A549 (cell line): ENCODE measurements around the gene DACT3. TPM values are rescaled to one million over a fixed set of nuclear protein-coding genes. Genes with fewer than 3 reads are reported as not detected.

Experiments used
- ATAC-seq, 2 experiments: fragments of 200-7000 bp in 1 of 2; fragments of >200 bp in 1 of 2; cut with Nextera tagmentation in 1 of 2; cut with Tn5 transposase in 1 of 2; 3 replicates each; pipeline versions ENCODE4 v1.8.0 to v1.9.1; 2018 to 2020; ENCODE audit warnings: mild to moderate bottlenecking in 1 of 2, moderate library complexity in 1 of 2
- CTCF ChIA-PET: fragments of 300-600 bp; sonication (Branson Sonifier 250); formaldehyde crosslinking; extraction: SDS; loops from one replicate; lab custom pipeline; 2021; ENCODE audit warnings: antibody characterized with exemption, inconsistent platforms; lab: Yijun Ruan, JAX
- POLR2A ChIA-PET: fragments of 350-600 bp; formaldehyde crosslinking; extraction: SDS; loops from one replicate; lab custom pipeline; 2021; ENCODE audit warnings: antibody characterized with exemption, inconsistent platforms; lab: Yijun Ruan, JAX
- DNase-seq, 2 experiments: peaks; one replicate each; pipeline versions ENCODE4 v3.0.0 to v3.0.0-alpha.2; 2011 to 2016; ENCODE audit warnings: low read depth in 1 of 2, low spot score in 1 of 2
- FAIRE-seq: peaks from 2 replicates; lab custom pipeline; 2011; peaks lifted over from hg19 to GRCh38; lab: Jason Lieb, UNC
- H3K27ac ChIP-seq, 2 experiments: fragments of >200 bp; sonication (Bioruptor Twin); formaldehyde crosslinking; 3 replicates each; pipeline ENCODE4 v1.5.1; 2016 to 2017
- H3K4me1 ChIP-seq: fragments of >200 bp; sonication (Bioruptor Twin); formaldehyde crosslinking; 3 replicates; pipeline ENCODE4 v1.6.1; 2016
- H3K4me2 ChIP-seq: fragments of >200 bp; sonication (Bioruptor Twin); formaldehyde crosslinking; 3 replicates; pipeline ENCODE4 v1.6.1; 2016
- H3K4me3 ChIP-seq: fragments of >200 bp; sonication (Bioruptor Twin); formaldehyde crosslinking; 3 replicates; pipeline ENCODE4 v1.5.1; 2016
- H3K9me3 ChIP-seq: fragments of >200 bp; sonication (Bioruptor Twin); formaldehyde crosslinking; 3 replicates; pipeline ENCODE4 v1.6.1; 2016
- CBX8 ChIP-seq: fragments of 200-600 bp; sonication (generic); IDR thresholded peaks from 2 replicates; pipeline ENCODE4 v1.6.1; 2016
- CHD4 ChIP-seq: fragments of 200-600 bp; sonication (generic); IDR thresholded peaks from 2 replicates; pipeline ENCODE4 v1.6.1; 2016; ENCODE audit warnings: antibody characterized with exemption, mild to moderate bottlenecking, borderline replicate concordance
- EHF ChIP-seq: fragments of 250-450 bp; sonication (Bioruptor Pico); IDR thresholded peaks from 2 replicates; pipeline ENCODE4 v1.5.0; 2020; ENCODE audit warnings: mild to moderate bottlenecking
- FOSL2 ChIP-seq, 2 experiments: fragments of 450-650 bp in 1 of 2; fragments of >200 bp in 1 of 2; sonication (Bioruptor Twin) in 1 of 2; formaldehyde crosslinking; IDR thresholded peaks; 2 replicates each; pipeline versions ENCODE4 v1.5.0 to v1.6.1; 2016 to 2020; ENCODE audit warnings: mild to moderate bottlenecking in 1 of 2, moderate library complexity in 1 of 2
- HDAC2 ChIP-seq: fragments of 200-600 bp; sonication (generic); IDR thresholded peaks from 2 replicates; pipeline ENCODE4 v1.6.1; 2016
- HEYL ChIP-seq: fragments of 250-450 bp; sonication (Bioruptor Pico); IDR thresholded peaks from 2 replicates; pipeline ENCODE4 v1.8.0; 2021; ENCODE audit warnings: mild to moderate bottlenecking, moderate library complexity
- JUNB ChIP-seq: fragments of >200 bp; sonication (Bioruptor Twin); formaldehyde crosslinking; IDR thresholded peaks from 2 replicates; pipeline ENCODE4 v1.6.1; 2016
- KDM1A ChIP-seq: fragments of 200-600 bp; sonication (generic); IDR thresholded peaks from 2 replicates; pipeline ENCODE4 v1.6.1; 2016; ENCODE audit warnings: low read depth, mild to moderate bottlenecking
- MYC ChIP-seq: IDR thresholded peaks from 2 replicates; pipeline ENCODE4 v1.6.1; 2012; ENCODE audit warnings: mild to moderate bottlenecking, inconsistent platforms, low read length, improper control_type of control experiment, borderline replicate concordance
- NFE2L2 ChIP-seq: fragments of 150-350 bp; conservative IDR thresholded peaks from 2 replicates; pipeline ENCODE4 v1.6.1; 2014; ENCODE audit warnings: low read length
- NR3C1 ChIP-seq: fragments of >200 bp; sonication (Bioruptor Twin); formaldehyde crosslinking; IDR thresholded peaks from 3 replicates; pipeline ENCODE4 v1.6.1; 2017
- POLR2A ChIP-seq: IDR thresholded peaks from 2 replicates; pipeline ENCODE4 v1.6.1; 2012; ENCODE audit warnings: mild to moderate bottlenecking, low read length
- POLR2AphosphoS2 ChIP-seq: conservative IDR thresholded peaks from 2 replicates; pipeline ENCODE4 v1.6.1; 2012; ENCODE audit warnings: low read length, improper control_type of control experiment, inconsistent platforms
- RARB ChIP-seq: fragments of 250-450 bp; sonication (Bioruptor Pico); IDR thresholded peaks from 2 replicates; pipeline ENCODE4 v1.8.0; 2021; ENCODE audit warnings: mild to moderate bottlenecking, moderate library complexity
- RFX5 ChIP-seq: fragments of 450-650 bp; IDR thresholded peaks from 2 replicates; pipeline ENCODE4 v1.7.1; 2014; ENCODE audit warnings: antibody characterized with exemption, mild to moderate bottlenecking, moderate library complexity
- SREBF2 ChIP-seq: fragments of 450-650 bp; IDR thresholded peaks from 2 replicates; pipeline ENCODE4 v1.6.1; 2014; ENCODE audit warnings: mild to moderate bottlenecking, moderate library complexity
- TP53 ChIP-seq: fragments of 250-450 bp; sonication (Bioruptor Pico); IDR thresholded peaks from 2 replicates; pipeline ENCODE4 v1.5.0; 2021; ENCODE audit warnings: mild to moderate bottlenecking, moderate library complexity
- ZC3H11A ChIP-seq: fragments of 450-650 bp; IDR thresholded peaks from 2 replicates; pipeline ENCODE4 v1.6.1; 2014; ENCODE audit warnings: antibody characterized with exemption, mild to moderate bottlenecking
- WGBS: methylation state at CpG from one replicate; pipeline ENCODE4 v1.1.6; 2017; ENCODE audit errors: missing lambda C conversion rate; 5-methylcytosine and 5-hydroxymethylcytosine counted together
- polyA plus RNA-seq, 4 experiments: library from polyadenylated mRNA; depleted of rRNA in 3 of 4; stranded (reverse); fragments of >200 nt; fragmentation: RNase III in 1 of 4; extraction: RNeasy Plus Mini Kit Qiagen cat#74134 plus additional on column Dnase treatment in 1 of 4; gene quantifications; 2 replicates in 3 of 4; 3 replicates in 1 of 4; pipeline ENCODE4 v1.2.3, GENCODE V29; 2011 to 2017
- TF ChIP-seq, protein P1 (sequence below): fragments of >200 bp; sonication (Bioruptor Twin); formaldehyde crosslinking; IDR thresholded peaks from 3 replicates; pipeline ENCODE4 v1.5.1; 2016
- TF ChIP-seq, protein P2 (sequence below): fragments of >200 bp; sonication (Bioruptor Twin); formaldehyde crosslinking; IDR thresholded peaks from 3 replicates; pipeline ENCODE4 v1.6.1; 2016
- TF ChIP-seq, protein P3 (sequence below): fragments of 250-450 bp; sonication (Bioruptor Pico); IDR thresholded peaks from 2 replicates; pipeline ENCODE4 v1.5.0; 2020; ENCODE audit warnings: low read depth, mild to moderate bottlenecking, moderate library complexity
- TF ChIP-seq, protein P4 (sequence below): IDR thresholded peaks from 2 replicates; pipeline ENCODE4 v1.6.1; 2012

Gene DACT3
- polyA plus RNA-seq, 2 of the 4 experiments (the other 2 are of a cell fraction) = 0.32 to 0.36 TPM

GRCh38 chr19:46689358-46689757, 28.4 kb upstream of the DACT3 start:
- H3K27ac ChIP-seq = no peak overlapping the region
- no peak for FAIRE-seq
- no peak overlapping the region for H3K4me3 ChIP-seq
- H3K4me2 ChIP-seq = no peak overlapping the region
- ChIA-PET POLR2A (no interaction called here), CTCF (interaction anchor here (1.1 to 4.3 kb wide), 4 partner anchors 15 to 147 kb away, joined by 3 to 35 read pairs (median 12); partner anchors contain the start of gene DACT3)
- H3K9me3 ChIP-seq = no peaks in the 10 kb centered on the region
- TF ChIP-seq, protein P1, sequence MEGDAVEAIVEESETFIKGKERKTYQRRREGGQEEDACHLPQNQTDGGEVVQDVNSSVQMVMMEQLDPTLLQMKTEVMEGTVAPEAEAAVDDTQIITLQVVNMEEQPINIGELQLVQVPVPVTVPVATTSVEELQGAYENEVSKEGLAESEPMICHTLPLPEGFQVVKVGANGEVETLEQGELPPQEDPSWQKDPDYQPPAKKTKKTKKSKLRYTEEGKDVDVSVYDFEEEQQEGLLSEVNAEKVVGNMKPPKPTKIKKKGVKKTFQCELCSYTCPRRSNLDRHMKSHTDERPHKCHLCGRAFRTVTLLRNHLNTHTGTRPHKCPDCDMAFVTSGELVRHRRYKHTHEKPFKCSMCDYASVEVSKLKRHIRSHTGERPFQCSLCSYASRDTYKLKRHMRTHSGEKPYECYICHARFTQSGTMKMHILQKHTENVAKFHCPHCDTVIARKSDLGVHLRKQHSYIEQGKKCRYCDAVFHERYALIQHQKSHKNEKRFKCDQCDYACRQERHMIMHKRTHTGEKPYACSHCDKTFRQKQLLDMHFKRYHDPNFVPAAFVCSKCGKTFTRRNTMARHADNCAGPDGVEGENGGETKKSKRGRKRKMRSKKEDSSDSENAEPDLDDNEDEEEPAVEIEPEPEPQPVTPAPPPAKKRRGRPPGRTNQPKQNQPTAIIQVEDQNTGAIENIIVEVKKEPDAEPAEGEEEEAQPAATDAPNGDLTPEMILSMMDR = no peak
- TF ChIP-seq ZC3H11A (no peak), SREBF2 (no peak), POLR2A (no peak), CBX8 (no peak), HDAC2 (no peak), RFX5 (no peak), NFE2L2 (no peak), KDM1A (no peak), EHF (CRISPR knock-in tag) (no peak), RARB (CRISPR knock-in tag) (no peak), NR3C1 (no peak), CHD4 (no peak), TP53 (CRISPR knock-in tag) (no peak), JUNB (no peak), POLR2AphosphoS2 (no peak), HEYL (CRISPR knock-in tag) (no peak)
- TF ChIP-seq, protein P2, sequence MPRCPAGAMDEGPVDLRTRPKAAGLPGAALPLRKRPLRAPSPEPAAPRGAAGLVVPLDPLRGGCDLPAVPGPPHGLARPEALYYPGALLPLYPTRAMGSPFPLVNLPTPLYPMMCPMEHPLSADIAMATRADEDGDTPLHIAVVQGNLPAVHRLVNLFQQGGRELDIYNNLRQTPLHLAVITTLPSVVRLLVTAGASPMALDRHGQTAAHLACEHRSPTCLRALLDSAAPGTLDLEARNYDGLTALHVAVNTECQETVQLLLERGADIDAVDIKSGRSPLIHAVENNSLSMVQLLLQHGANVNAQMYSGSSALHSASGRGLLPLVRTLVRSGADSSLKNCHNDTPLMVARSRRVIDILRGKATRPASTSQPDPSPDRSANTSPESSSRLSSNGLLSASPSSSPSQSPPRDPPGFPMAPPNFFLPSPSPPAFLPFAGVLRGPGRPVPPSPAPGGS = no peak
- TF ChIP-seq, protein P3, sequence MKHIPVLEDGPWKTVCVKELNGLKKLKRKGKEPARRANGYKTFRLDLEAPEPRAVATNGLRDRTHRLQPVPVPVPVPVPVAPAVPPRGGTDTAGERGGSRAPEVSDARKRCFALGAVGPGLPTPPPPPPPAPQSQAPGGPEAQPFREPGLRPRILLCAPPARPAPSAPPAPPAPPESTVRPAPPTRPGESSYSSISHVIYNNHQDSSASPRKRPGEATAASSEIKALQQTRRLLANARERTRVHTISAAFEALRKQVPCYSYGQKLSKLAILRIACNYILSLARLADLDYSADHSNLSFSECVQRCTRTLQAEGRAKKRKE = no peak
- TF ChIP-seq, protein P4, sequence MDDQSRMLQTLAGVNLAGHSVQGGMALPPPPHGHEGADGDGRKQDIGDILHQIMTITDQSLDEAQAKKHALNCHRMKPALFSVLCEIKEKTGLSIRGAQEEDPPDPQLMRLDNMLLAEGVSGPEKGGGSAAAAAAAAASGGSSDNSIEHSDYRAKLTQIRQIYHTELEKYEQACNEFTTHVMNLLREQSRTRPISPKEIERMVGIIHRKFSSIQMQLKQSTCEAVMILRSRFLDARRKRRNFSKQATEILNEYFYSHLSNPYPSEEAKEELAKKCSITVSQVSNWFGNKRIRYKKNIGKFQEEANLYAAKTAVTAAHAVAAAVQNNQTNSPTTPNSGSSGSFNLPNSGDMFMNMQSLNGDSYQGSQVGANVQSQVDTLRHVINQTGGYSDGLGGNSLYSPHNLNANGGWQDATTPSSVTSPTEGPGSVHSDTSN = no peak
- no peak for ATAC-seq
- H3K4me1 ChIP-seq = no peaks in the 10 kb centered on the region
- 93% methylated on average over 12 of the region's 14 CpGs for WGBS
- DNase-seq = no peak

GRCh38 chr19:46687438-46688145, 26.6 kb upstream of the DACT3 start:
- FAIRE-seq = peak; percentile 63
- TF ChIP-seq HDAC2 = no peak
- no peak for TF ChIP-seq FOSL2 (IDR thresholded peaks at IDR 0.05)
- no peak for TF ChIP-seq FOSL2 (CRISPR knock-in tag; IDR thresholded peaks at IDR 0.05)
- TF ChIP-seq, protein P1 = no peak
- TF ChIP-seq MYC = no peak
- TF ChIP-seq SREBF2 = no peak
- TF ChIP-seq NR3C1 = no peak
- POLR2A ChIA-PET = interaction anchor here (1.5 kb wide), 1 partner anchor 26 kb away, joined by 7 read pairs; no protein-coding TSS in a partner anchor
- WGBS = 84% methylated on average over 6 of the region's 6 CpGs
- no peak overlapping the region for H3K4me2 ChIP-seq
- no peaks in the 10 kb centered on the region for H3K9me3 ChIP-seq
- CTCF ChIA-PET = interaction anchor here (0.9 to 3.6 kb wide), 12 partner anchors 9 to 171 kb away, joined by 3 to 35 read pairs (median 4); no protein-coding TSS in a partner anchor
- H3K4me1 ChIP-seq = no peaks in the 10 kb centered on the region
- H3K4me3 ChIP-seq = no peak overlapping the region
- DNase-seq = no peak
- no peak for ATAC-seq
- no peak overlapping the region for H3K27ac ChIP-seq
